Testis (tissue), 2 donors: ENCODE measurements around the gene GAPDH.

ENCODE experiments used
- CTCF ChIP-seq, 3 experiments: fragments of 450-650 bp in 2 of 3; fragments of 200-600 bp in 1 of 3; sonication (generic) in 1 of 3; IDR thresholded peaks; one replicate each; pipeline ENCODE4 v1.5.1; 2016 to 2019; ENCODE audit warnings: antibody characterized with exemption in 3 of 3, mild to moderate bottlenecking in 2 of 3, moderate library complexity in 1 of 3
- POLR2A ChIP-seq: fragments of 450-650 bp; IDR thresholded peaks from one replicate; pipeline ENCODE4 v1.6.1; 2017; ENCODE audit warnings: antibody characterized with exemption, mild to moderate bottlenecking, moderate library complexity

DNA sequence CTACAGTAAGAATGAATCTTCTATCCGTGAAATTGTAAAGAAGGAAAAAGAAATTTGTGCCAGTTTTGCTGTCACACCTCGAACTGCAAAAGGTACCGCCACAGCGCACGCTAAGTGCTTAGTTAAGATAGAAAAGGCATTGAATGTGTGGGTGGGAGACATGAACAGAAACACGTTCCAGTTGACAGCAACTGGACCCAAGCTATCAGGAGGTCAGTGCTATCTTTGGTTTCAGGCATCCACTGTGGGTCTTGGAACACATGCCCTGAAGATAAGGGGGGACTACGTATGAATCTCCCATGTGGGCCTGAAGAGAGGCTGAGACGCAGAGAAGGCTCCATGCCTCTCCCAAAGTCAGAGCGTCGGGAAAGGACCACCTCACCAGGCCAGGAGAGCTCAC, 11.7 kb downstream of the GAPDH start:
- no peak for TF ChIP-seq CTCF (IDR thresholded peaks at IDR 0.05)
- no peak for TF ChIP-seq POLR2A
